NT2/D1 (cell line): ENCODE results near the gene LIMS1.

Experiments
- YY1 ChIP-seq: IDR thresholded peaks from 2 replicates; pipeline ENCODE4 v1.6.1; 2011; ENCODE audit not compliant: insufficient read length, insufficient read depth
- ZNF274 ChIP-seq: IDR thresholded peaks from 2 replicates; pipeline ENCODE4 v1.6.1; 2011; ENCODE audit warnings: mild to moderate bottlenecking, low read depth, low read length

GRCh38 chr2:108612153-108612513, 77.9 kb downstream of the LIMS1 start:
- no peak for TF ChIP-seq ZNF274
- no peak for TF ChIP-seq YY1
